ENCODE results near the gene POU2F1. TPM values are rescaled to one million over a fixed set of nuclear protein-coding genes. Genes with fewer than 3 reads are reported as not detected.

The POU2F1 gene
- total RNA-seq, 1 experiment from 2014 or later = 24.5 TPM

GRCh38 chr1:167476061-167476460 is 255.4 kb downstream of the POU2F1 start:
- Histone ChIP-seq H3K4me3 (replicated peaks in 1 of 2; ENCODE audit: low read depth in 1 of 2, low read length in 2 of 2) (no peak overlapping the region), H3K9ac (ENCODE audit: low read length) (no peak overlapping the region), H3K36me3 (ENCODE audit: control insufficient read depth in 1 of 2, insufficient read depth in 2 of 2, low read length in 2 of 2) (no peaks in the 10 kb centered on the region), H3K9me3 (ENCODE audit: control insufficient read depth in 1 of 2, insufficient read depth in 1 of 2, low read depth in 1 of 2, low read length in 2 of 2) (no peaks in the 10 kb centered on the region), H3K27ac (ENCODE audit: low read depth, low read length) (no peak overlapping the region), H3K9me2 (ENCODE audit: insufficient read depth) (no peaks in the 10 kb centered on the region), H4K20me1 (ENCODE audit: insufficient read depth) (no peaks in the 10 kb centered on the region), H3K4me2 (ENCODE audit: low read length) (no peak overlapping the region), H2AFZ (ENCODE audit: low read depth, low read length, poor library complexity, severe bottlenecking) (no peak overlapping the region), H3K27me3 (ENCODE audit: insufficient read depth, low read length) (no peaks in the 10 kb centered on the region), H3K79me2 (ENCODE audit: insufficient read depth, low read length) (no peaks in the 10 kb centered on the region), H3K4me1 (ENCODE audit: control insufficient read depth in 1 of 2, insufficient read depth in 2 of 2, low read length in 2 of 2) (no peaks in the 10 kb centered on the region)
- RAD21 ChIA-PET (ENCODE audit: low non-redundant PET in 1 of 2, low total read pairs in 2 of 2, uncharacterized antibody in 2 of 2, unreplicated experiment in 2 of 2) = no interaction called here
- intact Hi-C loops (cut with micrococcal nuclease) = no loop called here
- no peak for TF ChIP-seq CBX3 (IDR thresholded peaks at IDR 0.05; ENCODE audit: low read depth)
- no peak for TF ChIP-seq SP1 (IDR thresholded peaks at IDR 0.05; ENCODE audit: low read depth)
- no peak for TF ChIP-seq EZH2phosphoT487 (IDR thresholded peaks at IDR 0.05; ENCODE audit: borderline replicate concordance)
- TF ChIP-seq CEBPB (IDR thresholded peaks at IDR 0.05; ENCODE audit: low read depth) = no peak
- TF ChIP-seq CTCF (IDR thresholded peaks at IDR 0.05 in 2 of 3, conservative IDR thresholded peaks at IDR 0.05 in 1 of 3; ENCODE audit: borderline replicate concordance in 1 of 3, insufficient read depth in 1 of 3, low read depth in 2 of 3, low read length in 2 of 3) = no peak
- TF ChIP-seq ELF1 (IDR thresholded peaks at IDR 0.05; ENCODE audit: borderline replicate concordance, low read depth) = no peak
- TF ChIP-seq RAD21 (IDR thresholded peaks at IDR 0.05; ENCODE audit: low read depth) = no peak
- no peak for TF ChIP-seq POLR2AphosphoS5 (IDR thresholded peaks at IDR 0.05; ENCODE audit: low read depth, low read length)
- TF ChIP-seq ZFX (IDR thresholded peaks at IDR 0.05) = no peak
- TF ChIP-seq MAX (IDR thresholded peaks at IDR 0.05) = no peak
- no peak for TF ChIP-seq TCF7L2 (IDR thresholded peaks at IDR 0.05; ENCODE audit: borderline replicate concordance, extremely low read depth, insufficient read depth, insufficient read length)
- TF ChIP-seq EZH2 (IDR thresholded peaks at IDR 0.05) = no peak
- no peak for TF ChIP-seq YY1 (IDR thresholded peaks at IDR 0.05; ENCODE audit: extremely low read depth, insufficient replicate concordance, low read depth, low read length)
- TF ChIP-seq ZNF274 (IDR thresholded peaks at IDR 0.05; ENCODE audit: low read depth, low read length) = no peak
- TF ChIP-seq ATF3 (IDR thresholded peaks at IDR 0.05) = no peak
- no peak for TF ChIP-seq EGR1 (IDR thresholded peaks at IDR 0.05; ENCODE audit: low read depth)
- no peak for TF ChIP-seq JUND (IDR thresholded peaks at IDR 0.05)
- no peak for TF ChIP-seq POLR2A (IDR thresholded peaks at IDR 0.05; ENCODE audit: borderline replicate concordance, extremely low read depth, insufficient read depth, insufficient read length)
- no peak for TF ChIP-seq REST (IDR thresholded peaks at IDR 0.05; ENCODE audit: low read depth)
- TF ChIP-seq SIN3A (IDR thresholded peaks at IDR 0.05; ENCODE audit: low read depth) = no peak
- CTCF ChIA-PET = no interaction called here
- POLR2A ChIA-PET = no interaction called here
- DNase-seq (ENCODE audit: low read depth, low spot score) (no peak), ATAC-seq (no peak)
- BruUV-seq (replicated peaks) = no TSS peak

All from HCT116 (cell line).